CD14-positive monocyte (primary cell): ENCODE data around the gene TUT1. TPM values are rescaled to one million over a fixed set of nuclear protein-coding genes. Genes with fewer than 3 reads are reported as not detected.

ENCODE experiments used
- DNase-seq, 3 donors: peaks; one replicate each; pipeline ENCODE4 v3.0.0-alpha.2; 2011 to 2022
- H2AFZ ChIP-seq: 2 replicates; pipeline ENCODE4 v1.6.0; 2012; ENCODE audit warnings: mild to moderate bottlenecking, low read depth, low read length, inconsistent platforms; ENCODE audit not compliant: insufficient read depth, poor library complexity, severe bottlenecking
- H3K27ac ChIP-seq, 2 donors: 1 replicate in 1 of 2; 2 replicates in 1 of 2; pipeline ENCODE4 v1.5.1; 2012 to 2013; ENCODE audit warnings: low read length in 2 of 2, control low read depth in 1 of 2, inconsistent platforms in 1 of 2, low read depth in 1 of 2, mild to moderate bottlenecking in 1 of 2
- H3K27me3 ChIP-seq, 2 donors: one replicate each; pipeline versions ENCODE4 v1.6.0 to v1.6.1; 2011 to 2013; ENCODE audit warnings: low read length in 2 of 2; ENCODE audit not compliant: control insufficient read depth in 2 of 2, insufficient read depth in 2 of 2
- H3K36me3 ChIP-seq, 2 donors: replicated peaks in 1 of 2; 1 replicate in 1 of 2; 2 replicates in 1 of 2; pipeline versions ENCODE4 v1.5.1 to v1.6.1; 2012 to 2013; ENCODE audit warnings: low read length in 2 of 2, control low read depth in 1 of 2, inconsistent platforms in 1 of 2, mild to moderate bottlenecking in 1 of 2; ENCODE audit not compliant: insufficient read depth in 2 of 2, control insufficient read depth in 1 of 2
- H3K4me1 ChIP-seq, 2 donors: 1 replicate in 1 of 2; 2 replicates in 1 of 2; pipeline versions ENCODE4 v1.5.1 to v1.6.1; 2012 to 2013; ENCODE audit warnings: low read length in 2 of 2, control low read depth in 1 of 2, inconsistent platforms in 1 of 2, mild to moderate bottlenecking in 1 of 2, moderate library complexity in 1 of 2; ENCODE audit not compliant: insufficient read depth in 2 of 2, control insufficient read depth in 1 of 2
- H3K4me2 ChIP-seq: replicated peaks from 2 replicates; pipeline ENCODE3; 2012; ENCODE audit warnings: low read length, moderate library complexity, mild to moderate bottlenecking; ENCODE audit not compliant: poor library complexity, severe bottlenecking; ENCODE audit errors: extremely low read depth
- H3K4me3 ChIP-seq, 3 experiments: fragments of 200-600 bp in 1 of 3; sonication (generic) in 1 of 3; replicated peaks in 1 of 3; 1 replicate in 2 of 3; 2 replicates in 1 of 3; pipeline ENCODE4 v1.5.1; 2011 to 2013; ENCODE audit warnings: low read length in 3 of 3, mild to moderate bottlenecking in 3 of 3, control low read depth in 2 of 3, low read depth in 2 of 3, inconsistent platforms in 1 of 3, moderate library complexity in 1 of 3
- H3K79me2 ChIP-seq: 2 replicates; pipeline ENCODE4 v1.6.0; 2012; ENCODE audit warnings: mild to moderate bottlenecking, control low read depth, inconsistent platforms, low read length, moderate library complexity; ENCODE audit not compliant: insufficient read depth
- H3K9ac ChIP-seq: 2 replicates; pipeline ENCODE4 v1.6.0; 2017; ENCODE audit warnings: low read length, mild to moderate bottlenecking; ENCODE audit not compliant: insufficient read depth, poor library complexity, severe bottlenecking
- H3K9me3 ChIP-seq, 2 donors: replicated peaks in 1 of 2; 1 replicate in 1 of 2; 2 replicates in 1 of 2; pipeline versions ENCODE4 v1.5.1 to v1.6.1; 2012 to 2013; ENCODE audit warnings: low read length in 2 of 2, control low read depth in 1 of 2; ENCODE audit not compliant: control insufficient read depth in 1 of 2, insufficient read depth in 1 of 2
- H4K20me1 ChIP-seq: 2 replicates; pipeline ENCODE4 v1.6.0; 2012; ENCODE audit warnings: mild to moderate bottlenecking, low read length, control low read depth, moderate library complexity; ENCODE audit not compliant: insufficient read depth
- H3K27ac Mint-ChIP-seq, 7 donors: one replicate each; pipeline ENCODE4 v1.8.0; 2020; ENCODE audit warnings: mild to moderate bottlenecking in 7 of 7, mixed read lengths in 7 of 7, moderate library complexity in 6 of 7, inconsistent platforms in 2 of 7
- H3K27me3 Mint-ChIP-seq, 3 donors: one replicate each; pipeline ENCODE4 v1.8.0; 2021 to 2022; ENCODE audit warnings: low read depth in 3 of 3, mild to moderate bottlenecking in 3 of 3, mixed read lengths in 3 of 3, moderate library complexity in 3 of 3, inconsistent platforms in 1 of 3
- H3K36me3 Mint-ChIP-seq, 2 donors: one replicate each; pipeline ENCODE4 v1.8.0; 2020; ENCODE audit warnings: mixed read lengths in 2 of 2, inconsistent platforms in 1 of 2, mild to moderate bottlenecking in 1 of 2
- H3K4me1 Mint-ChIP-seq: one replicate; pipeline ENCODE4 v1.8.0; 2020; ENCODE audit warnings: mild to moderate bottlenecking, mixed read lengths
- H3K4me3 Mint-ChIP-seq, 2 donors: one replicate each; pipeline ENCODE4 v1.8.0; 2020; ENCODE audit warnings: mild to moderate bottlenecking in 2 of 2, mixed read lengths in 2 of 2, moderate library complexity in 1 of 2
- H3K9me3 Mint-ChIP-seq, 7 donors: one replicate each; pipeline ENCODE4 v1.8.0; 2020 to 2022; ENCODE audit warnings: mixed read lengths in 7 of 7, mild to moderate bottlenecking in 6 of 7, moderate library complexity in 6 of 7, inconsistent platforms in 2 of 7
- WGBS: methylation state at CpG from one replicate; pipeline ENCODE4 v1.1.5; 2013; ENCODE audit warnings: missing lambda C conversion rate; ENCODE audit not compliant: insufficient coverage; 5-methylcytosine and 5-hydroxymethylcytosine counted together
- intact Hi-C, 2 donors: fragments of 100-400 bp; cut with micrococcal nuclease; formaldehyde crosslinking; loops; one replicate each; pipeline versions ENCODE4 v1.15.0 to v1.15.1; 2023
- polyA plus RNA-seq, 3 donors: library from polyadenylated mRNA; depleted of rRNA in 1 of 3; unstranded in 2 of 3; stranded (reverse) in 1 of 3; fragments of 300-500 nt in 2 of 3; fragments of >200 nt in 1 of 3; fragmentation: Illumina TruSeq in 2 of 3; gene quantifications; 1 replicate in 2 of 3; 2 replicates in 1 of 3; pipeline ENCODE4 v1.2.3, GENCODE V29; 2012 to 2021
- TF ChIP-seq, protein P1 (sequence below): fragments of 200-600 bp; IDR thresholded peaks from one replicate; pipeline ENCODE4 v1.8.0; 2022; ENCODE audit warnings: antibody characterized with exemption, mild to moderate bottlenecking

The TUT1 gene
- polyA plus RNA-seq, 3 donors: 1.8 to 16.3 (median 2.1) TPM

DNA sequence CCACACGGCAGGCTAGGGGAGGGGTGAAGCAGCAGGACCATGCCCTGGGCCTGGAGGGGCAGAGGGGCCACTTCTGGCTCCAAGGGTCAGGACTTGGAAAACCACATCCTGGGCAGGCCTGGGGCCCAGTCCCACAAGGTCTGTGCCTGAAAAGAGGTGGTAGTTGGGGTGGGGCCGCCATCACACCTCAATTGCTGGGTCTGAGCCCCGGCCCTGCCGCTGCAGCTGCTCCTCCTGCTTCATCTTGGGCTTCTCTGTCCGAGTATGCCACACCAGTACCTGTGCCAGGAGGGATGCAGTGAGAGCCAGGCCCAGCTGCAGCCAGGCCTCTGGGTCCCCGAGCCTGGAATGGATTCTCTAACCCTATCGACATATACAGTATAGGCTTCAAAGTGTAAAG, 24.2 kb upstream of the TUT1 start:
- TF ChIP-seq, protein P1, sequence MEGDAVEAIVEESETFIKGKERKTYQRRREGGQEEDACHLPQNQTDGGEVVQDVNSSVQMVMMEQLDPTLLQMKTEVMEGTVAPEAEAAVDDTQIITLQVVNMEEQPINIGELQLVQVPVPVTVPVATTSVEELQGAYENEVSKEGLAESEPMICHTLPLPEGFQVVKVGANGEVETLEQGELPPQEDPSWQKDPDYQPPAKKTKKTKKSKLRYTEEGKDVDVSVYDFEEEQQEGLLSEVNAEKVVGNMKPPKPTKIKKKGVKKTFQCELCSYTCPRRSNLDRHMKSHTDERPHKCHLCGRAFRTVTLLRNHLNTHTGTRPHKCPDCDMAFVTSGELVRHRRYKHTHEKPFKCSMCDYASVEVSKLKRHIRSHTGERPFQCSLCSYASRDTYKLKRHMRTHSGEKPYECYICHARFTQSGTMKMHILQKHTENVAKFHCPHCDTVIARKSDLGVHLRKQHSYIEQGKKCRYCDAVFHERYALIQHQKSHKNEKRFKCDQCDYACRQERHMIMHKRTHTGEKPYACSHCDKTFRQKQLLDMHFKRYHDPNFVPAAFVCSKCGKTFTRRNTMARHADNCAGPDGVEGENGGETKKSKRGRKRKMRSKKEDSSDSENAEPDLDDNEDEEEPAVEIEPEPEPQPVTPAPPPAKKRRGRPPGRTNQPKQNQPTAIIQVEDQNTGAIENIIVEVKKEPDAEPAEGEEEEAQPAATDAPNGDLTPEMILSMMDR: no peak
- peaks cover 27 to 48% of the 10 kb centered on the region in 2 donors for H3K36me3 Mint-ChIP-seq

DNA sequence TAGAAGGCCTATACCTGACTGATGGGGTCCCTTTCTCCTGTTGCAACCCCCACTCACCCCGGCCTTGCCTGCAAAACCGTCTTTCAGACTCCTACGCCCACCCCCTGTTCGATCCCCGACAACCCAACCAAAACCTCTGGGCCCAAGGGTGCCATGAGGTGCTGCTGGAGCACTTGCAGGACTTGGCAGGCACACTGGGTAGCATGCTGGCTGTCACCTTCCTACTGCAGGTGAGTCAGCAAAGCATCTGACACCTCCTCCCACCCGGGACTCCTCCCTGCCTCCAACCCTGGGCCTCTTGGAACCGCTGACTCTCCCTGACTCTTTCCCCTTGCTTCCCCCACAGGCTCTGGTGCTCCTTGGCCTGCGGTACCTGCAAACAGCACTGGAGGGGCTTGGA, 23.0 kb upstream of the TUT1 start:
- 92% methylated on average over 5 of the region's 8 CpGs for WGBS
- H3K4me3 Mint-ChIP-seq: no peak overlapping the region
- no peaks in the 10 kb centered on the region for H4K20me1 ChIP-seq

More for the DNA sequence above, 24.2 kb upstream of the TUT1 start:
- Mint-ChIP-seq H3K27me3 (no peaks in the 10 kb centered on the region), H3K4me1 (peaks cover 20% of the 10 kb centered on the region), H3K27ac (peak overlapping the region in 1 of 7 donors; percentile 36), H3K9me3 (no peaks in the 10 kb centered on the region), H3K4me3 (no peak overlapping the region)
- H3K36me3 ChIP-seq: peaks cover 16 to 32% of the 10 kb centered on the region in 2 donors
- intact Hi-C loops: loop anchor here in 1 of 2 donors (10.0 kb wide), 1 partner anchor 239 kb away; no protein-coding TSS in a partner anchor
- H3K4me2 ChIP-seq: no peak overlapping the region
- H3K27ac ChIP-seq: no peak overlapping the region
- H3K4me1 ChIP-seq: peaks cover 20 to 28% of the 10 kb centered on the region in 2 donors
- no peak overlapping the region for H2AFZ ChIP-seq
- peaks cover 28% of the 10 kb centered on the region for H3K79me2 ChIP-seq
- no peak for DNase-seq
- no peak overlapping the region for H3K9ac ChIP-seq
- H3K27me3 ChIP-seq: no peaks in the 10 kb centered on the region
- WGBS: 100% methylated on average over 2 of the region's 7 CpGs
- H3K9me3 ChIP-seq: no peaks in the 10 kb centered on the region
- no peaks in the 10 kb centered on the region for H4K20me1 ChIP-seq
- H3K4me3 ChIP-seq: no peak overlapping the region

More for the DNA sequence above, 23.0 kb upstream of the TUT1 start:
- H3K27me3 Mint-ChIP-seq: no peaks in the 10 kb centered on the region
- Histone ChIP-seq H3K27me3 (no peaks in the 10 kb centered on the region), H3K27ac (no peak overlapping the region), H3K36me3 (peaks cover 19 to 44% of the 10 kb centered on the region in 2 donors), H3K4me2 (no peak overlapping the region), H3K79me2 (peaks cover 19% of the 10 kb centered on the region), H3K9ac (no peak overlapping the region), H2AFZ (no peak overlapping the region), H3K4me1 (peaks cover 16 to 22% of the 10 kb centered on the region in 2 donors), H3K4me3 (no peak overlapping the region), H3K9me3 (no peaks in the 10 kb centered on the region)
- TF ChIP-seq, protein P1: no peak
- peaks cover 0 to 2% (median 0%) of the 10 kb centered on the region in 7 donors for H3K9me3 Mint-ChIP-seq
- H3K27ac Mint-ChIP-seq: peak overlapping the region in 5 of 7 donors; percentile 27 to 73 (median 50)
- no peak for DNase-seq
- H3K4me1 Mint-ChIP-seq: peaks cover 16% of the 10 kb centered on the region
- intact Hi-C loops: loop anchor here in 1 of 2 donors (10.0 kb wide), 1 partner anchor 241 kb away; no protein-coding TSS in a partner anchor
- peaks cover 37 to 59% of the 10 kb centered on the region in 2 donors for H3K36me3 Mint-ChIP-seq
